Activated naive CD8-positive, alpha-beta T cell treated with anti-CD3 and anti-CD28 coated beads, Interleukin-2, amount 10 ng/mL, durations not matched to agents 7 days and 5 days (primary cell): ENCODE data around the gene NEDD8. TPM values are rescaled to one million over a fixed set of nuclear protein-coding genes. Genes with fewer than 3 reads are reported as not detected.
A peak's percentile ranks its signal among the peaks of the same experiment; 100 is the strongest.
"Not testable (repeated sequence)": the region's sequence is repeated elsewhere in the genome, so short reads cannot be mapped to it uniquely, and the experiment has no call there.

Experiments used
- ATAC-seq: fragments of 150-1000 bp; cut with Tn5 transposase; one replicate; pipeline ENCODE4 v1.10.0; 2021; ENCODE audit warnings: low read depth, moderate library complexity
- POLR2A ChIA-PET: fragments of 350-600 bp; sonication (Branson Sonifier 250); formaldehyde crosslinking; loops from one replicate; lab custom pipeline; 2021; ENCODE audit warnings: antibody characterized with exemption; lab: Charles Lee
- DNase-seq: peaks from one replicate; pipeline ENCODE4 v3.0.0; 2021
- H3K27ac Mint-ChIP-seq: one replicate; pipeline ENCODE4 v1.8.0; 2022; ENCODE audit warnings: mild to moderate bottlenecking, mixed read lengths
- H3K27me3 Mint-ChIP-seq: one replicate; pipeline ENCODE4 v1.8.0; 2022; ENCODE audit warnings: mild to moderate bottlenecking, moderate library complexity, mixed read lengths
- H3K36me3 Mint-ChIP-seq: one replicate; pipeline ENCODE4 v1.8.0; 2021; ENCODE audit warnings: mild to moderate bottlenecking, mixed read lengths
- H3K4me1 Mint-ChIP-seq: one replicate; pipeline ENCODE4 v1.8.0; 2021; ENCODE audit warnings: mixed read lengths
- H3K4me3 Mint-ChIP-seq: one replicate; pipeline ENCODE4 v1.8.0; 2022; ENCODE audit warnings: mild to moderate bottlenecking, moderate library complexity, mixed read lengths
- H3K9me3 Mint-ChIP-seq: one replicate; pipeline ENCODE4 v1.8.0; 2021; ENCODE audit warnings: mixed read lengths
- total RNA-seq, 2 experiments: library from RNA; stranded (reverse); gene quantifications; one replicate each; pipeline ENCODE4 v1.2.3, GENCODE V29; 2021

Gene NEDD8
- total RNA-seq, 2 experiments from 2014 or later, result 179 to 196 TPM

DNA sequence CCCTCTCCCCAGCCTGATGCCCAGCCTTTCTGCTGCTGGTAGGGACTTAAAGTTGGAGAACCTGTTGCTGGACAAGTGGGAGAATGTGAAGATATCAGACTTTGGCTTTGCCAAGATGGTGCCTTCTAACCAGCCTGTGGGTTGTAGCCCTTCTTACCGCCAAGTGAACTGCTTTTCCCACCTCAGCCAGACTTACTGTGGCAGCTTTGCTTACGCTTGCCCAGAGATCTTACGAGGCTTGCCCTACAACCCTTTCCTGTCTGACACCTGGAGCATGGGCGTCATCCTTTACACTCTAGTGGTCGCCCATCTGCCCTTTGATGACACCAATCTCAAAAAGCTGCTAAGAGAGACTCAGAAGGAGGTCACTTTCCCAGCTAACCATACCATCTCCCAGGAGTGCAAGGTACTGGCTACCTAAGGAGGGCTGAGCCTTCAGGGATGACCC lies 25.0 kb downstream of the NEDD8 start:
- DNase-seq (no peak), ATAC-seq (no peak)
- Mint-ChIP-seq H3K27me3 (no peaks in the 10 kb centered on the region), H3K9me3 (peaks cover 9% of the 10 kb centered on the region), H3K4me3 (no peak overlapping the region), H3K4me1 (peaks cover 24% of the 10 kb centered on the region), H3K36me3 (peaks cover 72% of the 10 kb centered on the region), H3K27ac (no peak overlapping the region)
- POLR2A ChIA-PET, result interaction anchor here (1.0 to 1.7 kb wide), 2 partner anchors 9 to 21 kb away, joined by 3 to 8 read pairs; no protein-coding TSS in a partner anchor

DNA sequence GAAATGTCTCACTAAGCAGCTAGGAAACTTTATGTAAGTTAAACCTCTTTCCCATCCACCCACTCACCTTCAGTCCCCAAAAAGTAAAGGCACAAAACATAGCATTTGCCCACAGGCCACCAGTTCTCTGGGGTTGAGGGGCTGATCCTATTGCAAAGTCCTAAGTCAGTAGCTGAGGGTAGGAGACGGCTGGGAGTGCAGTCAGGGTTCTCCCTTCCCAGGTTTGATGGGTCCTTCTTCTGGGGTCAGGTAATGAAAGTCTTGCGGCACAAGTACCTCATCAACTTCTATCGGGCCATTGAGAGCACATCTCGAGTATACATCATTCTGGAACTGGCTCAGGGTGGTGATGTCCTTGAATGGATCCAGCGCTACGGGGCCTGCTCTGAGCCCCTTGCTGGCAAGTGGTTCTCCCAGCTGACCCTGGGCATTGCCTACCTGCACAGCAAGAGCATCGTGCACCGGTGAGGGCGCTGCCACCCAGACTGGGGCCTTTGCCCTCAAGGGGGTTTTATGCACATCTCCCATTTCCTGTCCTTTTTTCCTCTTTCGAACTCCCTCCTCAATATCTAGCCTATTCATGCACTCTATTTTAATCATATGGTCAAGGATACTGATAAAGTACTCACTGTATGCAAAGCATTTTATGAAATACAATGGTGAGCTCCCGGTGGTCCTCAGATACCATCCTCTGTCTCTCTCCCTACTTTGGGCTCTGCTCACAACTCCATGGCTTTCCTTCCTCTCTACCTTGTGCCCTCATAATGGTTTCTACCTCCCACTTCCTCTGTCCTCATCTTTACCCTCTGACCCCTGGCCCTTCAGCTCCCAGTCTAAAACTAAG lies 25.7 kb downstream of the NEDD8 start:
- no peak overlapping the region for H3K4me3 Mint-ChIP-seq
- ATAC-seq, result no peak
- POLR2A ChIA-PET, result interaction anchor here (1.0 to 1.7 kb wide), 3 partner anchors 8 to 22 kb away, joined by 3 to 8 read pairs (median 7); partner anchors contain the start of gene TM9SF1

DNA sequence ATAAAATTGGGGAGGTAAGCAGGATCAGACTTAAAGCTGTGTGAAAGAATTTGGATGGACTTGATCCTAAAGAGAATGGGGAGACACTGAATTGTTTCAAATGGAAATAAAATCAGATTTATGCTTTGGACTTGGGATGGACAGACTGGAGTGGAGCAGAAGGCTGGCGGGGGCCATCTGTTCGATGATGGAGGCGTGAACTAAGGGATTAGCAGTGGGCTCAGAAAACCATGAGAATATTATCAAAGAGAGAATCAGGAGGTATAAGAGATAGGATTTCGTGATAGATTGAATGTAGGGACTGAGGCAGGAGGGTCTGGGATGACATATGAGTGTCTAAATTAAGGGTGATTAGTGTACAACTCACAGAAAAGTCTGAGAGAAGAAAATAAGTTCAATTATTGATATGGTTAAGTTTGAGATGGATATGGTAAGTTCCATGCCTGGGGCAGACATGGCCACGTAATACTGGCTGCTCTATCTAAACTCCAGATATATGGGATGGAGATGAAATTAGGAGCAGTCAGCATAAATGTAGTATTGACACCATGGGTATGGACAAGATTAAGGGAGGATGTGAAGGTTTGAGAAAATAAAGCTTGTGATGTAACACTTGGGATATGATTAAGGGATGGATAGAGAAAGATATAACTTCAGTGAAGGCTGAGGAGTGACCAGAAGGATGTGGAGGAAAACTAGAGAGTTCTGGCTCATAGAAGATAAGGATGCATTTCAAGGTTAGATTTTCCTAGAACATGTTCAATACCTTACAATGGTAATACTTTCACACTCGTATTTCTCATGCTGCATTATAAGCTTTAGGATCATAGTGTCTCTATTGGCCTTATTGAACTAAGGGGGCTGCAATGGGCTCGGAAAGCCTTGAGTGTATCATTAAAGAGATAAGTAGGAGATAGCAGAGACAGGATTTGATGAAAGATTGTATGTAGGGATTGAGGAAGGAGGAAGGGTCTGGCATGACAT lies 27.7 kb downstream of the NEDD8 start:
- H3K36me3 Mint-ChIP-seq, result peaks cover 79% of the 10 kb centered on the region
- no peak for ATAC-seq
- H3K27ac Mint-ChIP-seq, result no peak overlapping the region
- no peak for DNase-seq
- POLR2A ChIA-PET, result interaction anchor here (0.7 to 2.1 kb wide), 2 partner anchors 8 to 238 kb away, joined by 3 to 6 read pairs; partner anchors contain the start of genes CHMP4A and SDR39U1
- H3K4me3 Mint-ChIP-seq, result no peak overlapping the region
- no peaks in the 10 kb centered on the region for H3K27me3 Mint-ChIP-seq
- H3K4me1 Mint-ChIP-seq, result peaks cover 11% of the 10 kb centered on the region
- H3K9me3 Mint-ChIP-seq, result peaks cover 15% of the 10 kb centered on the region

More for the DNA sequence above, 25.7 kb downstream of the NEDD8 start:
- Mint-ChIP-seq H3K27me3 (no peaks in the 10 kb centered on the region), H3K27ac (no peak overlapping the region), H3K4me1 (peaks cover 19% of the 10 kb centered on the region), H3K9me3 (peaks cover 13% of the 10 kb centered on the region), H3K36me3 (peaks cover 75% of the 10 kb centered on the region)
- no peak for DNase-seq

DNA sequence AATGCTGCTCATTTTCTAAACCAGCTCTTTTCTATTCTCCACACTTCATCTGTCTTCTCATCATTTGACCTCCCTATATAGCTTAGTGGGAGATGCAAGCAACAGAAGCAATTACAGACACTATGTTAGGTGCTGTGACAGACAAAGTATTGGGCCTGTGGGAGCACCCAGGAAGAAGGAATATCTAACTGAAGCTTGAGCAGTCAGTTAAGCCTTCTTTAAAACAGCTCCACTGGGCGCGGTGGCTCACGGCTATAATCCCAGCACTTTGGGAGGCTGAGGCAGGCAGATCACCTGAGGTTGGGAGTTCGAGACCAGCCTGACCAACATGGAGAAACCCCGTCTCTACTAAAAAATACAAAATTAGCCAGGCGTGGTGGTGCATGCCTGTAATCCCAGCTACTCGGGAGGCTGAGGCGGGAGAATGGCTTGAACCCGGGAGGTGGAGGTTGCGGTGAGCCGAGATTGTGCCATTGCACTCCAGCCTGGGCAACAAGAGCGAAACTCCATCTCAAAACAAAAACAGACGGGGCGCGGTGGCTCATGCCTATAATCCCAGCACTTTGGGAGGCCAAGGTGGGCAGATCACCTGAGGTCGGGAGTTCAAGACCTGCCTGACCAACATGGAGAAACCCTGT lies 28.8 kb downstream of the NEDD8 start:
- Mint-ChIP-seq H3K9me3 (peaks cover 18% of the 10 kb centered on the region), H3K36me3 (peaks cover 84% of the 10 kb centered on the region), H3K4me1 (peaks cover 15% of the 10 kb centered on the region)
- not testable (repeated sequence) for ATAC-seq, H3K4me3 Mint-ChIP-seq, DNase-seq, H3K27me3 Mint-ChIP-seq, H3K27ac Mint-ChIP-seq
- POLR2A ChIA-PET, result interaction anchor here (2.1 kb wide), 1 partner anchor 9 kb away, joined by 6 read pairs; the partner anchor contains the start of gene CHMP4A

DNA sequence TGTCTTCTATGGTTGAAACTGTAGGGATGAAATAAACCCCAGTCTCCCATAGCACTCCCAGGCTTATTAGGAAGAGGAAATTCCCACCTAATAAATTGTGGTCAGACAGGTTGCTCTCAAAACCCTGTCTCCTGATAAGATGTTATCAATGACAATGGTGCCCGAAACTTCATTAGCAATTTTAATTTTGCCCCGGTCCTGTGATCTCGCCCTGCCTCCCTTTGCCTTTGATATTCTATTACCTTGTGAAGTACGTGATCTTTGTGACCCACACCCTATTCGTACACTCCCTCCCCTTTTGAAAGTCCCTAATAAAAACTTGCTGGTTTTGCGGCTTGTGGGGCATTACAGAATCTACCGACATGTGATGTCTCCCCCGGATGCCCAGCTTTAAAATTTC lies 29.6 kb downstream of the NEDD8 start:
- POLR2A ChIA-PET, result interaction anchor here (0.6 to 2.1 kb wide), 2 partner anchors 10 to 27 kb away, joined by 5 to 6 read pairs; partner anchors contain the start of gene CHMP4A

DNA sequence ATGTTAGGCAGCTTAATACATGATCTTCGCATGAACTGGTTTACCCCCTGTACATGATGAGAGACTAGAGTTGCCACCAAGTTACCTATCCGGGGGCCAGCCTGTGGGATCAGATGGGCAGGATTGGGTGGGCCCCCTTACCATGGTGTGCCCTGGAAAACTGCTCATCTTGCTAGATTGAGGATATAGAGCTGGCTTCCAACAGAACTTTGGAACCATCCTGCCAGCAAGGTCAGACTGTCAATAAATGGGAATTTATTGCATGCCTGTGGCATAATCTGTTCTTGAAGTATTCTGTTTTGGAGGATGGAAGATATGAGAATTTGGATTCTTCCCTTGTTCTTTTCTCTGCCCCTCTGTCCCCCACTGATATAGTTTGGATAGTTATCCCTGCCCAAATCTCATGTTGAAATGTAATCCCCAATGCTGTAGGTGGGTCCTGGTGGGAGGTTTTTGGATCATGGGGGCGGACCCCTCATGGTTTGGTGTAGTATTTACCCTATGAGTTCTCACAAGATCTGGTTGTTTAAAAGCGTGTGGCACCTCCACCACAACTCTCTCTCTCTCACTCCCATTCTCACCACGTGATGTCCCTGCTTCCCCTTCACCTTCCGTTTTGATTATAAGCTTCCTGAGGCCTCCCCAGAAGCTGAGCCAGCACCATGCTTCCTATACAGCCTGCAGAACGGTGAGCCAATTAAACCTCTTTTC lies 33.2 kb downstream of the NEDD8 start:
- H3K27ac Mint-ChIP-seq, result peak overlapping the region; percentile 8
- peaks cover 58% of the 10 kb centered on the region for H3K36me3 Mint-ChIP-seq
- H3K9me3 Mint-ChIP-seq, result peaks cover 18% of the 10 kb centered on the region
- peaks cover 31% of the 10 kb centered on the region for H3K4me1 Mint-ChIP-seq
- ATAC-seq (no peak), DNase-seq (no peak)
- H3K27me3 Mint-ChIP-seq, result no peaks in the 10 kb centered on the region
- POLR2A ChIA-PET, result interaction anchor here (0.8 to 2.2 kb wide), 3 partner anchors 8 to 84 kb away, joined by 3 to 8 read pairs (median 7); partner anchors contain the start of genes DCAF11 and NRL
- H3K4me3 Mint-ChIP-seq, result peak overlapping the region; percentile 21

More for the DNA sequence above, 29.6 kb downstream of the NEDD8 start:
- not testable (repeated sequence) for H3K27ac Mint-ChIP-seq, H3K27me3 Mint-ChIP-seq, H3K4me3 Mint-ChIP-seq, ATAC-seq, DNase-seq
- H3K36me3 Mint-ChIP-seq, result peaks cover 78% of the 10 kb centered on the region
- H3K4me1 Mint-ChIP-seq, result peaks cover 19% of the 10 kb centered on the region
- H3K9me3 Mint-ChIP-seq, result peaks cover 18% of the 10 kb centered on the region

DNA sequence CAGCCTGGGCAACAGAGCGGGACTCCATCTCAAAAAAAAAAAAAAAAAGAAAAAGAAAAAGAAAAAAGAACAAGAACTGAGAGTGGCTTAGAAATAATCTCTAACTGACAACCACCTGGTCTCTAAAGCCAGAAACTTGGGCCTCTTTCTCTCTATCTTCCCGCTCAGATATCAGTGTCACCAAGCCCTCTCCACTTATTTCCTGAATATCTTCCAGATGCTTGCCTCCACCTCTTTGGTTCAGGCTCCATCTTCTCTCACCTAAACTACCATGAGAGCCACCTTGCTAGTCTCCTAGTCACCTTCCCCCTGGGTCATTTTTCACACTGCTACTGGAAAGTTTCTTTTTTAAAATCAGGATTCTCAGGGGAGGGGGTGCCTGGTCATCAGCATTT lies 35.1 kb downstream of the NEDD8 start:
- POLR2A ChIA-PET, result interaction anchor here (1.0 to 4.4 kb wide), 6 partner anchors 10 to 83 kb away, joined by 3 to 49 read pairs (median 10); partner anchors contain the start of genes DCAF11, IRF9, NRL and REC8
- no peak for ATAC-seq

DNA sequence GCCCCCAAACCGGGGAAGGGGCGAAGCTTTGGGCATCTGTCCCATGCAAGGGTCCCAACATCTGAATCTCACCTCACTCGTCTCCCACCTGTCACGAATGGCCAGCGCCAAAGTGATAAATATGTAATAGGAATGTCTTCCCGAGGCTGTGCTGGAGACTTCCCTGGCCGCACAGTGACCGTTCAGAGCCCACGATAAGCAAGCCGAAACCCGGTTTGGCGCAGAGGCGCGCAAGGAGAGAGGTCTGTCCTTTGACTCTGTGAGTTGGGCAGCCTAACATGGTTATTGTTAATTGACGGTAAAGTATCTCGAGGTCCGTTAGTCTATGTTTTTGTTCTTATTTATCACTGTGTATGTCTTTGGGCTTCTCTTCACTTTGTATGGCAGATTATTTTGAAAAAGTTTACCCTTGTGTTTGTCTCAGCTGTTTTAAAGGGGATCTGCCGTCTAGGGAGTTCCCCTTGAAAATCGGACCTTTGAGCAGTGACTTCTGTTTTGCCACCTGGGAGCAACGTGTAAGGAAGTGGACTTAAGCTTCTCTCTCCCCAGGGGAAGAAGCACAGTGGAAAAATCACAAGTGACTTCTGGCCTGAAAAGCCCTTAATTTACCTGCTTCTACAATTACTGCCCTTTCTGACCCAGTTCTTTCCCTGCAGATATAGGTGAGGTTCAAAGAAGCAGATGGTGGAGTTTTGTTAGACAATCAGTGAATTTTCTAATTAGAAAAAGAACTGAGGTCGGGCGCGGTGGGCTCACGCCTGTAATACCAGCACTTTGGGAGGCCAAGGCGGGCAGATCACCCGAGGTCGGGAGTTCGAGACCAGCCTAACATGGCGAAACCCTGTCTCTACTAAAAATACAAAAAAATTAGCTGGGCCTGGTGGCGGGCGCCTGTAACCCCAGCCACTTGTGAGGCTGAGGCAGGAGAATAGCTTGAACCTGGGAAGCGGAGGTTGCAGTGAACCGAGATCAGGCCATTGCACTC lies 35.8 kb downstream of the NEDD8 start:
- Mint-ChIP-seq H3K4me3 (peak overlapping the region; percentile 97), H3K27me3 (no peaks in the 10 kb centered on the region), H3K27ac (peak overlapping the region; percentile 96), H3K9me3 (peaks cover 4% of the 10 kb centered on the region), H3K4me1 (peaks cover 42% of the 10 kb centered on the region), H3K36me3 (peaks cover 46% of the 10 kb centered on the region)
- POLR2A ChIA-PET, result interaction anchor here (0.6 to 4.4 kb wide), 29 partner anchors 10 to 103 kb away, joined by 3 to 52 read pairs (median 7); partner anchors contain the start of genes CHMP4A, DCAF11, DHRS1 and EMC9
- DNase-seq, result no peak
- ATAC-seq, result peak; percentile 10

More for the DNA sequence above, 35.1 kb downstream of the NEDD8 start:
- DNase-seq, result no peak
- peaks cover 41% of the 10 kb centered on the region for H3K4me1 Mint-ChIP-seq
- H3K27ac Mint-ChIP-seq, result peak overlapping the region; percentile 76
- H3K9me3 Mint-ChIP-seq, result peaks cover 8% of the 10 kb centered on the region
- peak overlapping the region; percentile 97 for H3K4me3 Mint-ChIP-seq
- no peaks in the 10 kb centered on the region for H3K27me3 Mint-ChIP-seq
- peaks cover 51% of the 10 kb centered on the region for H3K36me3 Mint-ChIP-seq

DNA sequence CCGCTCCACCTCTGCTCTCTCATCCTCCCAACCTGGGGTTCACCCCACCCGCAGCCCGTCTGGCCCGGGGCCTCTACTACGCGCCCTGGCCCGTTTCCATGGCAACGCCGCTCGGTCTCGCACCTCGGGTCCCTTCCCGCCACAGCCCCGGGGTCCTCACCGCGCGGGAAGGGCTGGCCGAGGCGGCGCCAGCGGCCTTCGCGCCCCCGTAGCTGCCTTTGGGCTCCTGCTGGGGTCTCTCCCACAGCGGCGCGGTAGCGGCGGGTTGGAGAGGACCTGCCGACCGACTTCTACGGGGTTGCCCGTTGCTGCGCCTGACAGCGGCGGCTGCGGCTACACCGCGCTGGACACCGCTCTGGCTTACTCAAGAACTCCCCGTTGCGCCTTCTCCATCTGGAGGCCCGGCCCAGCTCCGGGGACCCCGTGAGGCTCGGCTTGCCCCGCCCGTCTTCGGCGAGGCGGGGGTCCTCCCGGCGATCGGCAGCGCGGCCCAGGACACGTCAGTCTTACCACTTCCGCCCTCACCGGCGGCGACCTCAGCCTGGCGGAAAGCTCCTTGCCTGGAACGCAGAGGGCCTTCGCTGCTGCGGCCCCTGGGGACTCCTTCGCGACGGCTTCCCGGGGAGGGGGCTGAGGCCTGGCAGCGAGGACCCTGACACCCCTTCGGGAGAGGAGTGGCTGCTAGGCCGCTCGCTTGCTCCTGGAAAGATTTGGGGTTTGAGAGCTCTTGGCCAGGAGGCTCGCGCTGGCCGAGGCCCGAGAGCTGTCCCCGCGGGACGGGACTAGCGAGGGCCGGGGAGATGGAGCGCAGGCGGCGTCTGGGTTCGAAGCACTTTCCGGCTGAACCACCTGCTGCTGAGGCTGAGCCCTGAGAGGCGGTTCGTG lies 36.7 kb downstream of the NEDD8 start, which contains the start of gene TM9SF1:
Gene TM9SF1 (minus strand): TSS at position 256 of the 885 bp plus-strand sequence. CDS start 422 bp downstream, outside the sequence.
- peak within 1 kb of the TSS; percentile 97 for H3K4me3 Mint-ChIP-seq
- peaks cover 42% of the 10 kb centered on the region for H3K4me1 Mint-ChIP-seq
- POLR2A ChIA-PET, result interaction anchor here (0.6 to 4.4 kb wide), 30 partner anchors 9 to 113 kb away, joined by 3 to 52 read pairs (median 7); partner anchors contain the start of genes CHMP4A, DCAF11, DHRS1 and EMC9
- ATAC-seq (peak; percentile 93), DNase-seq (peak; percentile 93)
- H3K27ac Mint-ChIP-seq, result peak within 1 kb of the TSS; percentile 96
- no peaks in the 10 kb centered on the region for H3K27me3 Mint-ChIP-seq
- peaks cover 3% of the 10 kb centered on the region for H3K9me3 Mint-ChIP-seq
- H3K36me3 Mint-ChIP-seq, result peaks cover 40% of the 10 kb centered on the region

DNA sequence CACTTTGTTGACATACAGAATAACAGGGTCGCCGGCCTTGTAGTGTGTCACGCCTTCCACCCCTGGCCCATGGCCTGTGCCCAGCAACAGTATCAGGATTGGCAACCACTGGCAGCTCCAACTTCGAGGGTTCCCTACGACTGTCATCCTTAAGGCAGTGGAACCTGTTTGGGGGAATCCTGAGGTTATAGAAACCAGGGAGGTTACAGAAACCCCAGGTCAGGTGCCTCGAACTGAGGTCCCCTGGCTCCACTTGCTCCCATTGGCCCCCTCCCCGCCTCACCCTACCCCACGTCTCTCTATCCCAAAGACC lies 37.3 kb downstream of the NEDD8 start:
- H3K9me3 Mint-ChIP-seq, result peaks cover 3% of the 10 kb centered on the region
- H3K27ac Mint-ChIP-seq, result peak overlapping the region; percentile 96
- H3K36me3 Mint-ChIP-seq, result peaks cover 38% of the 10 kb centered on the region
- ATAC-seq, result no peak
- H3K4me3 Mint-ChIP-seq, result peak overlapping the region; percentile 97
- H3K27me3 Mint-ChIP-seq, result no peaks in the 10 kb centered on the region
- H3K4me1 Mint-ChIP-seq, result peaks cover 45% of the 10 kb centered on the region
- POLR2A ChIA-PET, result interaction anchor here (0.9 to 4.4 kb wide), 18 partner anchors 10 to 114 kb away, joined by 3 to 52 read pairs (median 9); partner anchors contain the start of genes CHMP4A, DCAF11, DHRS1 and EMC9
- DNase-seq, result no peak
